ENCODE results near the gene BEX3.

GRCh38 chrX:103418811-103419340 lies 42.5 kb downstream of the BEX3 start:
- TF ChIP-seq CTCF (conservative IDR thresholded peaks at IDR 0.05 in 1 of 2, IDR thresholded peaks at IDR 0.05 in 1 of 2; ENCODE audit: low read depth in 1 of 2, low read length in 2 of 2) (no peak), EZH2 (IDR thresholded peaks at IDR 0.05; ENCODE audit: low read length, missing control alignments) (no peak)
